Spleen (tissue), 11 donors: ENCODE results near the gene TP63. TPM values are rescaled to one million over a fixed set of nuclear protein-coding genes. Genes with fewer than 3 reads are reported as not detected.

Experiments
- DNase-seq: peaks from one replicate; pipeline ENCODE4 v3.0.0-alpha.2; 2020
- H3K27ac ChIP-seq, 8 donors: fragments of 200-600 bp; sonication (generic) in 7 of 8; 1 replicate in 4 of 8; 2 replicates in 4 of 8; pipeline versions ENCODE4 v1.5.0 to v1.8.0; 2016 to 2021; ENCODE audit warnings: inconsistent platforms in 4 of 8, mild to moderate bottlenecking in 4 of 8, moderate library complexity in 1 of 8
- H3K27me3 ChIP-seq, 7 donors: fragments of 200-600 bp; sonication (generic) in 6 of 7; replicated peaks in 1 of 7; 1 replicate in 4 of 7; 2 replicates in 3 of 7; pipeline versions ENCODE4 v1.5.0 to v1.8.0; 2016 to 2021; ENCODE audit warnings: inconsistent platforms in 3 of 7, mild to moderate bottlenecking in 1 of 7
- H3K36me3 ChIP-seq, 6 donors: fragments of 200-600 bp; sonication (generic) in 5 of 6; 1 replicate in 4 of 6; 2 replicates in 2 of 6; pipeline versions ENCODE4 v1.5.0 to v1.8.0; 2016 to 2021; ENCODE audit warnings: inconsistent platforms in 2 of 6
- H3K4me1 ChIP-seq, 6 donors: fragments of 200-600 bp; sonication (generic) in 5 of 6; 1 replicate in 3 of 6; 2 replicates in 3 of 6; pipeline versions ENCODE4 v1.5.0 to v1.8.0; 2016 to 2021; ENCODE audit warnings: inconsistent platforms in 3 of 6
- H3K4me3 ChIP-seq, 8 donors: fragments of 200-600 bp; sonication (generic) in 7 of 8; 1 replicate in 4 of 8; 2 replicates in 4 of 8; pipeline versions ENCODE4 v1.5.0 to v1.8.0; 2016 to 2021; ENCODE audit warnings: inconsistent platforms in 4 of 8, mild to moderate bottlenecking in 4 of 8, moderate library complexity in 2 of 8
- H3K9me3 ChIP-seq, 8 donors: fragments of 200-600 bp; sonication (generic) in 7 of 8; 1 replicate in 4 of 8; 2 replicates in 4 of 8; pipeline versions ENCODE4 v1.5.0 to v1.8.0; 2016 to 2021; ENCODE audit warnings: inconsistent platforms in 4 of 8
- POLR2A ChIP-seq, 3 donors: fragments of 450-650 bp; IDR thresholded peaks; one replicate each; pipeline ENCODE4 v1.5.1; 2017; ENCODE audit warnings: antibody characterized with exemption in 3 of 3, mild to moderate bottlenecking in 1 of 3
- POLR2AphosphoS5 ChIP-seq, 3 donors: sonication (generic); formaldehyde crosslinking; IDR thresholded peaks; one replicate each; pipeline ENCODE4 v1.5.1; 2017; ENCODE audit warnings: antibody characterized with exemption in 3 of 3
- WGBS, 5 donors: extraction: QIAGEN DNeasy Blood & Tissue Kit in 3 of 5; methylation state at CpG; one replicate each; pipeline versions ENCODE4 v1.1.5 to v1.1.7; 2013 to 2018; 5-methylcytosine and 5-hydroxymethylcytosine counted together
- intact Hi-C: fragments of 100-400 bp; cut with DNase I; formaldehyde crosslinking; loops from one replicate; pipeline ENCODE4 v1.15.0; 2023; ENCODE audit warnings: low total_unique reads
- polyA plus RNA-seq, 3 donors: library from polyadenylated mRNA; stranded (reverse); fragments of 200-250 nt; gene quantifications; one replicate each; pipeline ENCODE4 v1.2.1, GENCODE V29; 2013
- total RNA-seq, 7 donors: library from RNA; depleted of rRNA in 3 of 7; stranded (reverse); fragments of >200 nt in 3 of 7; fragmentation: NEBNext Ultra II Directional in 4 of 7; extraction: Animal tissue kit (Norgen Biotek cat#: 25700) in 4 of 7; gene quantifications; one replicate each; pipeline versions ENCODE4 v1.1.0 to v1.2.1, GENCODE V29; 2016 to 2021
- TF ChIP-seq, protein P1 (sequence below), 11 experiments: fragments of 200-600 bp in 7 of 11; fragments of 450-650 bp in 4 of 11; sonication (generic) in 4 of 11; IDR thresholded peaks in 8 of 11; conservative IDR thresholded peaks in 3 of 11; 1 replicate in 7 of 11; 2 replicates in 4 of 11; pipeline versions ENCODE4 v1.4.0 to v1.8.0; 2016 to 2021; ENCODE audit warnings: antibody characterized with exemption in 11 of 11, inconsistent platforms in 4 of 11, mild to moderate bottlenecking in 1 of 11
- donor health status: healthy with polysubstance abuse.
- donor health status: DM: no; HTN: no; CAD: no; lungs with moderate emphysema.
- donor health status: DM: no; HTN: no; CAD: no.
- donor health status: Bipolar disorder and iron deficiency.
- donor health status: healthy.
- donor health status: DM: no; HTN: no; CAD: no.
- donor health status: DM: yes; HTN: yes; CAD: no.

The TP63 gene
- total and polyA plus RNA-seq, 10 donors = 0.09 to 0.68 (median 0.29) TPM

GRCh38 chr3:189695400-189695799 lies 64.2 kb downstream of the TP63 start:
- no peaks in the 10 kb centered on the region for H3K4me1 ChIP-seq
- 92 to 98% (median 94%) methylated on average over 2 of the region's 2 CpGs for WGBS, 5 donors
- no peak overlapping the region for H3K4me3 ChIP-seq
- H3K27me3 ChIP-seq = no peaks in the 10 kb centered on the region
- H3K36me3 ChIP-seq = no peaks in the 10 kb centered on the region
- DNase-seq = no peak
- TF ChIP-seq, protein P1, sequence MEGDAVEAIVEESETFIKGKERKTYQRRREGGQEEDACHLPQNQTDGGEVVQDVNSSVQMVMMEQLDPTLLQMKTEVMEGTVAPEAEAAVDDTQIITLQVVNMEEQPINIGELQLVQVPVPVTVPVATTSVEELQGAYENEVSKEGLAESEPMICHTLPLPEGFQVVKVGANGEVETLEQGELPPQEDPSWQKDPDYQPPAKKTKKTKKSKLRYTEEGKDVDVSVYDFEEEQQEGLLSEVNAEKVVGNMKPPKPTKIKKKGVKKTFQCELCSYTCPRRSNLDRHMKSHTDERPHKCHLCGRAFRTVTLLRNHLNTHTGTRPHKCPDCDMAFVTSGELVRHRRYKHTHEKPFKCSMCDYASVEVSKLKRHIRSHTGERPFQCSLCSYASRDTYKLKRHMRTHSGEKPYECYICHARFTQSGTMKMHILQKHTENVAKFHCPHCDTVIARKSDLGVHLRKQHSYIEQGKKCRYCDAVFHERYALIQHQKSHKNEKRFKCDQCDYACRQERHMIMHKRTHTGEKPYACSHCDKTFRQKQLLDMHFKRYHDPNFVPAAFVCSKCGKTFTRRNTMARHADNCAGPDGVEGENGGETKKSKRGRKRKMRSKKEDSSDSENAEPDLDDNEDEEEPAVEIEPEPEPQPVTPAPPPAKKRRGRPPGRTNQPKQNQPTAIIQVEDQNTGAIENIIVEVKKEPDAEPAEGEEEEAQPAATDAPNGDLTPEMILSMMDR (IDR thresholded peaks at IDR 0.05 in 8 of 11, conservative IDR thresholded peaks at IDR 0.05 in 3 of 11) = no peak
- TF ChIP-seq POLR2A (IDR thresholded peaks at IDR 0.05) = no peak
- no peak for TF ChIP-seq POLR2AphosphoS5 (IDR thresholded peaks at IDR 0.05)
- no peaks in the 10 kb centered on the region for H3K9me3 ChIP-seq
- intact Hi-C loops = no loop called here
- no peak overlapping the region for H3K27ac ChIP-seq

GRCh38 chr3:189698811-189699210 lies 67.6 kb downstream of the TP63 start:
- TF ChIP-seq POLR2AphosphoS5 (IDR thresholded peaks at IDR 0.05) (no peak), POLR2A (IDR thresholded peaks at IDR 0.05) (no peak)
- TF ChIP-seq, protein P1 (IDR thresholded peaks at IDR 0.05 in 8 of 11, conservative IDR thresholded peaks at IDR 0.05 in 3 of 11) = no peak
- H3K27me3 ChIP-seq = no peaks in the 10 kb centered on the region
- 51 to 69% (median 55%) methylated on average over 2 of the region's 2 CpGs for WGBS, 5 donors
- no peaks in the 10 kb centered on the region for H3K9me3 ChIP-seq
- no peak for DNase-seq
- H3K4me1 ChIP-seq = no peaks in the 10 kb centered on the region
- intact Hi-C loops = no loop called here
- no peak overlapping the region for H3K27ac ChIP-seq
- H3K36me3 ChIP-seq = no peaks in the 10 kb centered on the region
- no peak overlapping the region for H3K4me3 ChIP-seq

DNA sequence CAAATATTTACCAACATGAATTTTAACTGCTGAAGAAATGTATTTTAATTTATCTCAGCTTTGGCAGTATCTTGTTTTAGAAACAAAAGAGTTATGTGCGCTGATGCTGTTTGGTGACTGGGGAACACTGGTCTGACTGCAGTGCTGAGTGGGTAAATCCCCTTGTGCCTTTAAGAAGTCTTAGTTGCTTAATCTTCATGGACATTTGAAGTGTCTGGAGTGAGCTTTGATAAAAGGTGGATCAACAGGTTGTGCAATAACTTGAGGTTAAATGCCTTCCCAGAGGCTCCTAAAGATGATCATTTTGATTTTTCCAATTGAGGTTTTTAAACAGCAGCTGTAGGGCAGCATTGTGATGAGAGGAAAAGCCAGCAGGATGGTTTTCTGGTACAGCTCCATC lies 68.7 kb downstream of the TP63 start:
- H3K9me3 ChIP-seq = no peaks in the 10 kb centered on the region
- no peak overlapping the region for H3K4me3 ChIP-seq
- H3K27me3 ChIP-seq = no peaks in the 10 kb centered on the region
- TF ChIP-seq POLR2A (IDR thresholded peaks at IDR 0.05) = no peak
- no peak for DNase-seq
- no peaks in the 10 kb centered on the region for H3K4me1 ChIP-seq
- no peak overlapping the region for H3K27ac ChIP-seq
- H3K36me3 ChIP-seq = no peaks in the 10 kb centered on the region
- intact Hi-C loops = no loop called here
- 93 to 99% (median 97%) methylated on average over 1 of the region's 1 CpG for WGBS, 5 donors

GRCh38 chr3:189702066-189702646 lies 71.0 kb downstream of the TP63 start:
- 84 to 98% (median 97%) methylated on average over 1 of the region's 1 CpG for whole genome bisulfite sequencing, 5 donors
- no peaks in the 10 kb centered on the region for H3K9me3 ChIP-seq
- DNase-seq = no peak
- H3K4me1 ChIP-seq = no peaks in the 10 kb centered on the region
- H3K4me3 ChIP-seq = no peak overlapping the region
- H3K27me3 ChIP-seq = no peaks in the 10 kb centered on the region
- no peaks in the 10 kb centered on the region for H3K36me3 ChIP-seq
- TF ChIP-seq, protein P1 (IDR thresholded peaks at IDR 0.05 in 8 of 11, conservative IDR thresholded peaks at IDR 0.05 in 3 of 11) = no peak
- TF ChIP-seq POLR2AphosphoS5 (IDR thresholded peaks at IDR 0.05) (no peak), POLR2A (IDR thresholded peaks at IDR 0.05) (no peak)
- H3K27ac ChIP-seq = no peak overlapping the region
- intact Hi-C loops = no loop called here

- Histone ChIP-seq H3K27me3 (no peaks in the 10 kb centered on the region), H3K27ac (no peak overlapping the region), H3K36me3 (no peaks in the 10 kb centered on the region), H3K4me1 (no peaks in the 10 kb centered on the region), H3K9me3 (no peaks in the 10 kb centered on the region), H3K4me3 (no peak overlapping the region)
- DNase-seq = no peak
- intact Hi-C loops = no loop called here
- TF ChIP-seq POLR2AphosphoS5 (IDR thresholded peaks at IDR 0.05) (no peak), POLR2A (IDR thresholded peaks at IDR 0.05) (no peak)
- 54 to 100% (median 100%) methylated on average over 1 of the region's 1 CpG for WGBS, 5 donors
Observed at GRCh38 chr3:189703865-189704264, 72.7 kb downstream of the TP63 start.
